Fibroblast of pulmonary artery (primary cell): Measurements from ENCODE around the gene MTA1.

Source experiments
- DNase-seq: peaks from one replicate; pipeline ENCODE4 v3.0.0-alpha.2; 2010; ENCODE audit warnings: low read depth
- H3K4me3 ChIP-seq: replicated peaks from 2 replicates; pipeline ENCODE4 v1.5.1; 2011; ENCODE audit warnings: low read depth, mild to moderate bottlenecking, control low read depth, low read length, moderate library complexity
- TF ChIP-seq, protein P1 (sequence below): IDR thresholded peaks from 2 replicates; pipeline ENCODE4 v1.5.1; 2011; ENCODE audit warnings: mild to moderate bottlenecking, control low read depth, low read length, inconsistent platforms; ENCODE audit errors: missing control alignments

Gene MTA1

DNA sequence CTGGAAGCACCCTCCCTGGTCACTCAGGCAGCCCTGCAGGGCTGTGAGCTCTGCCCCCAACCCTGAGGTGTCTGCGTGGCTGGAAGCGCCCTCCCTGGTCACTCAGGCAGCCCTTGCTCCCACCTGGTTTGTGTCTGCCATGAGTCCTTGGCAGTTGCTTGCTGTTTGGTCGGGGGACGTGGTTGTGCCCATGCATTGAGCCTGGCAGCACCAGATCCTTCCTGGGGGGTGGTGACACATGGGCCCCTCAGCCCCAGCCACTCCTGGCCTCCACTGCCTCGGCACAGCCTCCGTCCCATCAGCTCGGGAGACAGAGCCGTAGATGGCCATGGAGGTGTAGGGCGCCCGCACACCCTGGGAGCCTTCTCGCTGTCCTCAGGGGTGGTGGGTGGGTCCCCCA lies 19.6 kb downstream of the MTA1 start:
- TF ChIP-seq, protein P1, sequence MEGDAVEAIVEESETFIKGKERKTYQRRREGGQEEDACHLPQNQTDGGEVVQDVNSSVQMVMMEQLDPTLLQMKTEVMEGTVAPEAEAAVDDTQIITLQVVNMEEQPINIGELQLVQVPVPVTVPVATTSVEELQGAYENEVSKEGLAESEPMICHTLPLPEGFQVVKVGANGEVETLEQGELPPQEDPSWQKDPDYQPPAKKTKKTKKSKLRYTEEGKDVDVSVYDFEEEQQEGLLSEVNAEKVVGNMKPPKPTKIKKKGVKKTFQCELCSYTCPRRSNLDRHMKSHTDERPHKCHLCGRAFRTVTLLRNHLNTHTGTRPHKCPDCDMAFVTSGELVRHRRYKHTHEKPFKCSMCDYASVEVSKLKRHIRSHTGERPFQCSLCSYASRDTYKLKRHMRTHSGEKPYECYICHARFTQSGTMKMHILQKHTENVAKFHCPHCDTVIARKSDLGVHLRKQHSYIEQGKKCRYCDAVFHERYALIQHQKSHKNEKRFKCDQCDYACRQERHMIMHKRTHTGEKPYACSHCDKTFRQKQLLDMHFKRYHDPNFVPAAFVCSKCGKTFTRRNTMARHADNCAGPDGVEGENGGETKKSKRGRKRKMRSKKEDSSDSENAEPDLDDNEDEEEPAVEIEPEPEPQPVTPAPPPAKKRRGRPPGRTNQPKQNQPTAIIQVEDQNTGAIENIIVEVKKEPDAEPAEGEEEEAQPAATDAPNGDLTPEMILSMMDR, result no peak
- DNase-seq, result no peak
- H3K4me3 ChIP-seq, result no peak overlapping the region

DNA sequence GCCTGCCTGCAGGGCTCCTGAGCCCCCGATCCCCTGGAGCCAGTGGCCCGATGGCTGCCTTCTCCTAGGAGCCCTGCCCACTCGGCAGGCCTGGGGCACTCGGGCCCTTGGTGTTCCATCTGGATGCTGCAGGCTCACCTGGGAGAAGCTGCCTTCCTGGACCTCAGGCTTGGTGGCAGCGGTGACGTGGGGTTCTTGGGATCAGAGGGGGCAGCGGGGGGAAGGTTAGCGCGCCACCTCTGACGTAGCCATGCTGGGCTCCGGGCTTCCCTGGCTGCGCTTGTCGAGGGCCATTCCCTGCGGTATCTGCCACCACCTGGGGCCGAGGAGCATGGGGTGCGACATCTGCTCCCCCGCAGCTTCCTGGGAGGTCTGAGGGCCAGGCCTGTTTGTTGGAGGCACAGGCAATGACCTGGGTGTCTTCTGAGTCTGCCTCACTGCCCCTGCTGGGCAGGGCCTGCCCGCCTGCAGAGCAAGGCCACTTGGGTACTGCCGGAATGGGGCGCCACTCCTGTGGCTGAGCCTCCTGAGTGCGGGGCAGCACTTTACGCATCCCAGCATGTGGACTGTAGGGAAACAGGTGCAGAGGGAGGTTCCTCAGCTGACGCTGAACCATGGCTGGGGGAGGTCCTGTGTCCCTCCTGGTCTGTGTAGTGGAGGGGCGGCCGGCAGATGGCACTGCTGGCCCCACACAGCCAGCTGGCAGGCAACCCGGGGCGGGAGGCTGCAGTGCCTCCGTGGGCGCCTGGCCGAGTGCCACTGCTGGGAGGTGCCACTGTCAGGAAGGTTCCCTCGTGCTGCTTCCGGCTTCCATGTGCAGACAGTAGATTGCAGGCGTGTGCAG lies 20.3 kb downstream of the MTA1 start:
- no peak overlapping the region for H3K4me3 ChIP-seq
- TF ChIP-seq, protein P1, result no peak
- DNase-seq, result no peak

DNA sequence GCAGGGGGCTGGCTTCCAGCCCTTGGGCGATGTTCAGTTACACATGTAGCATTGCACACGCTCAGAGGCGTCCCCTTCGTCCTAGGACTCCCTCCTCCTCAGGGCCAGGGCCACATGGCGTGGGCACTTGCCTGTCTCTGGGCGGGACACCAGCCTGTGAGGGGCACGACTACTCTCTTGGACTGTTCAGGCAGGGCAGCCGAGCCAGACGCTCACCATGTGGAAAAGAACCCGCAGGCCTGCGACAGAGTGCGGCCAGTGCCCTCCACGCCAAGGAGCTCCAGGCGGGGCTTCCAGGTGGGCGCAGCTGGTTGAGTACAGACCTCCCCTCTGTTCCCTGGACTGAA lies 20.9 kb downstream of the MTA1 start:
- TF ChIP-seq, protein P1, result no peak
- DNase-seq, result no peak
- no peak overlapping the region for H3K4me3 ChIP-seq

DNA sequence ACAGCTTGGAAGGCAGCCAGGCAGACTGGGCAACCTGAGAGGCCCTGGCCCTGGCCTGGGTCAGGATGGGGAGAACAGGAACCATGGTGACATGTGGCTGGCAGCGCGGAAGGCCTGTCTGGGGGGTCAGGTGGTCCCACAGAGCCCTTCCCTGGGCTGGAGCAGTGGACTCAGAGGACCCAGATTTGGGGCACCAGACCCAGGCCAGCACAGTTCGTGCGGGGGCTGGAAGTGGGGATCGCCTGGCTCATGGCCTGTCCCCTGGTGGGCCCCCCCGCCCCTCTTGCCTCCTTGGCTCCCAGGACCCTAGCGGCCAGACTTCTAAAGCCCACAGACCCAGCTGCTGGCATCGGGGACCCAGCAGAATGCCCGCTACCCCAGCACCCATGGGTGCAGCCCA lies 21.4 kb downstream of the MTA1 start:
- TF ChIP-seq, protein P1, result no peak
- H3K4me3 ChIP-seq, result no peak overlapping the region

DNA sequence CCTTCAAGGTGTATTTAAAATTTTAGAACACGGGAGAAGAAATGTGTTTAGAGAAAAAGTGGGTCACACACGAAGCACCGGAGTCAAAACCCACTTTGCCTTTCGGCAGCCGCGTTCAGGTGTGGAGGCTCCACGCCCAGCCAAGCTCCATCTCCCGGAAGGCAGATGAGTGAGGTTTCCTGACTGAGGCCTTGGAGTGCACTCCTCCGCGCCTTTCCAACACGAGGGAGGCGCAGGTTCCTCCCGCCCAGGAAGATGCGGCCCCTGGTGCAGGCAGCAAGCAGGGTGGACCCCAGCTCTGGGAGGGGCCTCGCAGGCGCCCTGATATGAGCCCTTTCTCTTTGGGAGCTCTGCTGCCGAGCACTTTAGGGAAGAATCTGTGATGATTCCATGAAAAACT lies 22.5 kb downstream of the MTA1 start:
- no peak overlapping the region for H3K4me3 ChIP-seq
- no peak for DNase-seq
- TF ChIP-seq, protein P1, result no peak

More for the DNA sequence above, 21.4 kb downstream of the MTA1 start:
- no peak for DNase-seq

DNA sequence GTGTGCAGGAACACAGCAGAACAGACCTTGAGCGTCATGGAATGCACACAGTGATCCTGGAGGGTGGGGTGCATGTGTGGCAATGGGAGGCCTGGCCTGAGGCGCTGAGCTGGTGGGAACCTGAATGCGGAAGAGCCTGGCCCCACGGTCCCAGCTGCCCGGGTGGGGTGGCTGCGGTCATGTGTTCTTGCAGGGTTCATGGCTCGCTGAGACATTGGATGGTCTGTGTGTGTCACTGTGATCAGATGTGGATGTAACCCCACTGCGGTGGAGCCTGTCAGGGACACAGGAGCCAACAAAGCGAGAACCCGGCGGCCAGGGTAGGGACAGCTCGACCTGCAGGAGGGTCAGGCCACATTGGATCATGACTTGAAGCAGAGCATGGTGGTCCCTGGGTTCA lies 23.2 kb downstream of the MTA1 start:
- H3K4me3 ChIP-seq, result no peak overlapping the region
- TF ChIP-seq, protein P1, result no peak
- DNase-seq, result no peak

DNA sequence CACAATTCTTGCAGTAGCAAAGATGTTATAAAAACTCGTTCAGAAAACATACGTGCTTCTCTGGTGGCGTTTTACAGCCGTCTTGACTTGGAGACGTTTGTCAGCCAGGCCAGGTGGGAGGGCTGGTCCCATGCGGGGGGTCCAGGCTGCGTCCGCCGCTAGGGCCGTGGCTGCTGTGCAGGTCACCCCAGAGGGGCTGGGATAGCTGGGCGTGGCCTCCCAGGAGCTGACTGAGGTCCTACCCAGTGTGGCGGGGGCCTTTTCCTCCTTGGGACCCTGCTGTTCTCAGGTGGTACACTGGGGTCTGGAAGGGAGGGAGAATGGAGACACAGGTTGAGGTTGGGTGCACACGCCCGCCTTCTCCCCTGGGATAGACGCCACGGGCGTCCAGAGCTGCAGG lies 25.2 kb downstream of the MTA1 start:
- H3K4me3 ChIP-seq, result no peak overlapping the region
- TF ChIP-seq, protein P1, result no peak
- no peak for DNase-seq
